ENCODE data around the gene OBSCN. TPM values are rescaled to one million over a fixed set of nuclear protein-coding genes. Genes with fewer than 3 reads are reported as not detected.

Gene OBSCN
- total RNA-seq, 1 experiment from 2014 or later: 10.5 TPM

GRCh38 chr1:228174482-228175315 lies 33.1 kb upstream of the OBSCN start:
- POLR2A ChIA-PET: interaction anchor here (0.5 kb wide), 1 partner anchor 238 kb away, joined by 6 read pairs; no protein-coding TSS in a partner anchor
- no peak for TF ChIP-seq CTCF (IDR thresholded peaks at IDR 0.05)
- no peak for TF ChIP-seq REST (IDR thresholded peaks at IDR 0.05; ENCODE audit: insufficient read depth in 1 of 2, low read depth in 2 of 2, low read length in 1 of 2)
- no peak for TF ChIP-seq POLR2AphosphoS5 (IDR thresholded peaks at IDR 0.05; ENCODE audit: low read depth, low read length)
- TF ChIP-seq SIN3A (IDR thresholded peaks at IDR 0.05; ENCODE audit: borderline replicate concordance, insufficient read depth, low read depth, low read length): no peak
- TF ChIP-seq TCF7L2 (IDR thresholded peaks at IDR 0.05; ENCODE audit: low read depth, low read length): no peak
- intact Hi-C loops (cut with micrococcal nuclease; ENCODE audit: unreplicated experiment) (no loop called here), in situ Hi-C loops (cut with HindIII; ENCODE audit: low pct_unique_long_range_greater_than_20kb, low sequenced_read_pairs) (no loop called here)
- Histone ChIP-seq H3K36me3 (ENCODE audit: control insufficient read depth, insufficient read depth, low read length) (no peaks in the 10 kb centered on the region), H3K4me1 (ENCODE audit: control insufficient read depth, insufficient read depth, low read length) (peaks cover 4% of the 10 kb centered on the region; the same call in 1 of the 2 replicates), H3K4me3 (ENCODE audit: low read depth in 2 of 2, low read length in 2 of 2) (no peak overlapping the region), H3K27ac (ENCODE audit: low read length) (no peak overlapping the region), H3K27me3 (ENCODE audit: control insufficient read depth, insufficient read depth, low read length) (no peaks in the 10 kb centered on the region), H3K9me3 (ENCODE audit: control insufficient read depth, insufficient read depth, low read depth, low read length) (no peaks in the 10 kb centered on the region)
- CTCF ChIA-PET: interaction anchor here (0.5 to 0.6 kb wide), 2 partner anchors 175 to 232 kb away, joined by 6 to 7 read pairs; partner anchors contain the start of gene TRIM11
- DNase-seq (ENCODE audit: low read depth, low spot score): no peak
- no TSS peak for BruUV-seq (replicated peaks)
- ATAC-seq: peak; percentile 71; the same call in 1 of the 2 replicates

GRCh38 chr1:228175316-228176023 lies 32.4 kb upstream of the OBSCN start:
- Histone ChIP-seq H3K9me3 (ENCODE audit: control insufficient read depth, insufficient read depth, low read depth, low read length) (no peaks in the 10 kb centered on the region), H3K4me3 (ENCODE audit: low read depth in 2 of 2, low read length in 2 of 2) (no peak overlapping the region), H3K36me3 (ENCODE audit: control insufficient read depth, insufficient read depth, low read length) (no peaks in the 10 kb centered on the region), H3K27ac (ENCODE audit: low read length) (no peak overlapping the region), H3K27me3 (ENCODE audit: control insufficient read depth, insufficient read depth, low read length) (no peaks in the 10 kb centered on the region), H3K4me1 (ENCODE audit: control insufficient read depth, insufficient read depth, low read length) (peaks cover 4% of the 10 kb centered on the region; the same call in 1 of the 2 replicates)
- intact Hi-C loops (cut with micrococcal nuclease; ENCODE audit: unreplicated experiment) (no loop called here), in situ Hi-C loops (cut with HindIII; ENCODE audit: low pct_unique_long_range_greater_than_20kb, low sequenced_read_pairs) (no loop called here)
- TF ChIP-seq TCF7L2 (IDR thresholded peaks at IDR 0.05; ENCODE audit: low read depth, low read length): no peak
- TF ChIP-seq POLR2AphosphoS5 (IDR thresholded peaks at IDR 0.05; ENCODE audit: low read depth, low read length): no peak
- TF ChIP-seq CTCF (IDR thresholded peaks at IDR 0.05): no peak
- no peak for TF ChIP-seq REST (IDR thresholded peaks at IDR 0.05; ENCODE audit: insufficient read depth in 1 of 2, low read depth in 2 of 2, low read length in 1 of 2)
- TF ChIP-seq SIN3A (IDR thresholded peaks at IDR 0.05; ENCODE audit: borderline replicate concordance, insufficient read depth, low read depth, low read length): no peak
- DNase-seq (ENCODE audit: low read depth, low spot score) (no peak), ATAC-seq (no peak)
- BruUV-seq (replicated peaks): no TSS peak
- CTCF ChIA-PET: no interaction called here
- POLR2A ChIA-PET: no interaction called here
